ENCODE measurements around the gene GTPBP3. TPM values are rescaled to one million over a fixed set of nuclear protein-coding genes. Genes with fewer than 3 reads are reported as not detected.

Gene GTPBP3
- polyA plus RNA-seq, 1 donor = 14.2 TPM

GRCh38 chr19:17309198-17309964, 28.0 kb upstream of the GTPBP3 start, which contains the start of gene DDA1:
Gene DDA1 (plus strand): TSS chr19:17309563. CDS start chr19:17309655, 92 bp downstream.
- peak; percentile 99 for DNase-seq

DNA sequence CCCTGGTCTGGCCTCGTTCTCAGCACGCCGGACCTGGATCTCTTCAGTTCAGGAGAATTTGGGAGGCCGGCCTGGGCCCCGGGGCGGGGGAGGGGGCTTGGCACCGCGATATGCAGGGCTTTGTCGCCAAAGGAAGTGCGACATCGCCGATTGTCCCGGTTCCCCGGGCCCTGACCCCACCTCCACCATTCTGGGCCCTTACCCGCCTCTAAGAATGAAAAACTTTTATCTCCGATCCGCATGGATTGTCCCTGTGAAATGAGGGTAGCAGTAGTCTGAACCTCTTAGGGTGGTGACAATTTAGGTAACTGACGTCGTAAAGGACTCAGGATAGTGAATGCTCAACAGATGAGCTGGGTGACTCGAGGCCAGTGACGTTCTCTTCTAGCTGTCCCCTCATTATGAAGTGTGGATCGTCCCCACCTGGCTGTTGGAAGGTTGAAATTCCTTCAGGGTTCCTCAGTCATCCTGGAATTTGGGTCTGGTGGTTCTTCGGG, 27.3 kb upstream of the GTPBP3 start:
- DNase-seq = no peak

DNA sequence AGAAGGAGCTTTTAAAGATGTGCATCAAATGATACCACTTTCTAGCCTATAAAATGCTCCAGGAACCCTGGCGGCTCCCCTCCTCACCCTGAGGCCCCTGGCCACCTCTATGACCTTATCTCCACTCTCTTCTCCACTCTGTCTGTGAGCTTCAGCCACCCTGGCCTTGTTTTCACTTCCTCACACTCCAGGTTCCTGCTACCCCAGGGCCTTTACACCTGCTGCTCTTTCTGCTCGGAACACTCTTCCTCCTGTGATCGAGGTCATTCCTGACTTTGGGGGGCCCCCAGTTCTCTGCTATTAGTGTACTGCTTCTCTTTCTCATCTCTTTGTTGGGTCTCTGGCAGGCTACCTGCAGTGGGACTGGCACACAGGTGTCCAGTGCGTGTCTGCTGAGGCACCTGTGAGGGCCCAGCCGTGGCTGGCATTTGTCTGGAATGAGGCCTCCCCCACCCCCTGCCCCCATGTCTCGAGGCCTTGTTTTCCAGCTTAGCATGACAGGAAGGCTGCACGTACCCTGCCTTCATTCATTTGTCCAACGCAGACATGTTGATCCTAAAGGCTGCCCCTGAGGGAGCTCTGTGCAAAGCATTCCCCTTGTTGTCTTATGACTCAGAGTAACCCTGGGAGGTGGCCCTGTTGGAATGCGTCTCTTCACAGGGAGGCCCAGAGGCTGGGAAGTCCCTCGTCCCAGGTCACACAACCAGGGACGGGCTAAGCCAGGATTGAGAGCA, 25.7 kb upstream of the GTPBP3 start:
- no peak for DNase-seq

DNA sequence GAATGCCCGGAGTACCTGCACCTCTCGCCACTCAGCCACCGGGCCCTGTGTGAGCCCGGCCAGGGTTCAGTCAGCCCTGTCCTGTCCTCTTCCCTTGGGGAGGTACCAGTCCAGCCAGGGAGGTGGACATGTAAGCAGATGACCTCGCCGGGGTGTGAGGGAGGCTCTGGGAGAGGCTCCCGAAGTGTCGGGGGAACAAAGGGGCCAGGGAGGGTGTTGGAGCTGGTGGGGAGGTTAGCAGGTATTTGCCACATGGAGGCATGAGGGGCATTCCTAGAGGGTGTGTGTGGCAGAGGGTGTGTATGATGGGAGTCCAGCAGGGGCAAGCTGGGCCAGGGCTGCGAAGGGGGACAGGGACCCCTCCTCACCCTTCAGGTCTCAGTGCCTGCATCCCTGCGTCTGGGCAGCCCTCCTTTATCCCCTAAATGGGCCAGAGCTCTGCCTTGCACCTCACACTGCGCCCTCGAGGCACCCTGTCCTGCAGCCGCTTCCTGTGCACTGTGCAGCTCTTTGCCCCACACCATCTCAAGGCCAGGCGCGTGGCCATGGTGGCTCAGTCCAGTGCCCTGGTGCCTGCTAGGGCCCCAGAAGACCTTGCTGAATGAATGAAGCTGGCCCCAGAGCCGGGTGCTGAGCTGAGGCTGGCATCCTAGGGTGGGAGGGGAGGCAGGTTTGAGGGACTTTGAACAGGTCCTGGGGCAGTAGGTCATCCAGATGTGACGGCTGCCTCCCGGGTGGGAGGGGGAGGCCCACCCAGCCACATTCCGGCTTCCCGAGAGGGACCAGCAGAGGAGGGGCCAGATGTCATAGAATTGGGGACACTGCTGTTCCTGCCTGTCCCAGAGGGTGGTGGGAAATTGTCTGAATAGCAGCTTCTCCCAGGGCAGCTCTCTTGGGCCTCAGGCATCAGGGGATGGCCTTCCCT, 24.9 kb upstream of the GTPBP3 start:
- no peak for DNase-seq

GRCh38 chr19:17314007-17314593, 23.3 kb upstream of the GTPBP3 start:
- no peak for DNase-seq

DNA sequence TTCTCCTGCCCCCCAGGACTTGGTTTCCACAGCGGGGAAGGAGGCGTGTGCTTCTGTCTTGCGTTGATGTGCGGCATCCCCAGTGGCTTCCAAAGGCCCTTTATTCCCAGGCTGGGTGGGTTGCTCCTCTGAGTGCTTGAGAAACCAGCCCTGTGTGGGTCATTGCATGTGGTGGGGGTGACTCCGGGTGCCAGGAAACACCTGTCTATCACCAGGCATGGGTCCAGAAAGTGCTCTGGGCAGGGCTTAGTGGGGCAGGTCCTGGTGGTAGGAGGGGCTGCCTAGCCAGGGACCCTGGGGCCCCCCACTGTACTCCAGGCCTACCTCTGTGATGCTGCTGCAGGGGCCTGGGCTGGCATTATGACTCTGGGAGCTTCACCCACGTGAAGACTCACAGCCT, 18.4 kb upstream of the GTPBP3 start:
- DNase-seq = no peak

GRCh38 chr19:17319473-17320238, 17.7 kb upstream of the GTPBP3 start:
- no peak for DNase-seq

GRCh38 chr19:17320435-17320834, 16.9 kb upstream of the GTPBP3 start:
- no peak for DNase-seq

DNA sequence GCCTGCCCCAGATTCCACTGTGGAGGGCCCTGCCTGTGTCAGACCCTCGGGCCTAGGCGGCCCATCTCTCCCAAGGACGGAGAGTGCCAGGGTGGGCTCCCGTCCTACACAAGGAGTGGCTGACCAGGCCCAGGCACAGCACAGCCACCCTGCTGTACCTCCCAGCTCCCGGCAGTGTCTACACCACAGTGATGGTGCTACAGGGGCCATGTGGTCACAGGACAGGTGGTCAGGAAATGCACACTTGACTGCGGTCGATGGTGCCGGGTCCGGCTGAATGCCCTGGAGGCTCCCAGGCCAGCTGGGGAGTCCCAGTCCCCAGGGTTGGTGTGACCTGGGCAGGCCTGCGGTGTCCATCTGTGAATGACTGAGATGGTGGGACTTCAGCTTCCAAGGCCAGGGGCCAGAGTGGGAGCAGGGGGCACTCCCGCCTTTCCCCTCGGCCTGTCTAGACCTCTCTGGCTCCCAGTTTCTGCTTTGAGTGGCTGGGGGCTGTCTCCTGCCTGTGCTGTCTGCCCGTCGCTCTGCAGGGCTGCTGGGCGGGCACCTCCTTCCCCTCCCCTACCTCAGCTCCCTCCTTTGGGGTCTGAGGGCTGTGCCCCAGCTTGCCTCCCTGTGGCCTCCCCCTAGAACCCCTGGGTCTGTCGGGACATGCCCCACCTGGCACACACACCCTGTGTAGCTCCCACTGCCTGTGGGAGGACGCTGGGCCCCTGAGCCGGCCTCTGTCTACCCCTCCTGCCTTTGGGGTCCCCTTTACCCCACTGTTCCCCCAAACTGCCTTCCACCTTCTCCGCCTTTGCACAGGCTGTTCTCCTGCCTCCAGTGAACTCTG, 15.5 kb upstream of the GTPBP3 start:
- DNase-seq = no peak

DNA sequence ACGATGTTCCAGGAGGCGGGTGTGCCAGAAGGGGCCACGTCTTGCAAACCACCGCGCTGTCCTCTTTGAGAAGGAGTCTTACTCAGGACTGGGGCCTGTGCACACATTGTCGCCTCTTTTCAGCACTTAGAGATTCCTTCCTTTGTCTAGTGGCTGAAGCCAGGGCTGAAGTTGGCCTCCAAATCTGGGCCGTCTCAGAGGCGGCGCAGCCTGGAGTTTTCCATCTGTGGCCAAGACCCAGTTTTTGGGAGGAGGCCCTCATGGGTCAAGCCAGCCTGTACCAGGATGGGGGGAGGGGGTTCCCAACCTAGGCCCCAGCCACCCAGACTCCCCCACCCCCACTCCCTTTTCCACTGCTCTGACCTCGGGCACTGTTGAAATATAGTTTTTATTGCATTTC, 14.5 kb upstream of the GTPBP3 start:
- DNase-seq = no peak

- DNase-seq = no peak
These were observed 13.9 kb upstream of the GTPBP3 start for GRCh38 chr19:17323300-17323963.

DNA sequence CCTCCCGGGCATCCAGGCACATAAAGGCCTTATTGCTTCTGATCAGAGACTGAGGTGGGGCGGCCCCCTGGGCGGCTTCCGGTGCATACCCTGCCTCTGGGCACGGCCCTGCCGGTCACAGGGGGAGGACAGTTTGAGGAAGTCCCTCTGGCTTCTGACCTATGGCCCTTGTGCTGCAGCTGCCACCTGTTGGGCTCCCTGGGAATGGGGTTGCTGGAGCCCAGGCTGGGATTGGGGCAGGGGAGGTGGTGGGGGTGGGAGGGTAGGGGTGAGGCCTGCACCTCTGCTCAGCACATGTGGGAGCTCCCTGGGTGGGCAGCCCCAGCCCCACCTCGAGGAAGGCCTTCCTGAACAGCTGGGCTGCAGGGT, 13.4 kb upstream of the GTPBP3 start:
- DNase-seq = no peak

GRCh38 chr19:17324357-17325114, 12.8 kb upstream of the GTPBP3 start:
- no peak for DNase-seq

DNA sequence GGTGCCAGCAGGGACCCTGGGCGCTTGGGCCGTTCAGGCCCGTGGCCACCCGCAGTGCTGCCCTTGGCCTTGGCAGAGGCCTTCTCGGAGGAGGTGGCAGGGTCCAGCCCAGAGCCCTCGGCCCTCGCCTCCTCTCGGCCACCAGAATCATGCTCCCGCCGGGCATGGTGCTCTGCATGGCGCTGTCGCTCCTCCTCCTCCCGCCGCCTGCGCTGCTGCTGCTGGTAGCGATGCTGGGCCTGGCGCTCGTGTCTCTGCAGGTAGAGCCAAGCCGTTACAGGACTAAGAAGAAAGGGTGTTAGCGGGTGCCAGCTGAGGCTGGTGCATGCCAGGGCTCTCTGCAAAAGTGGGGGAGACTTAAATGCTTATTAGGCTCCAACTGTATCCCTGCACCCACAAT, 12.2 kb upstream of the GTPBP3 start:
- no peak for DNase-seq

DNA sequence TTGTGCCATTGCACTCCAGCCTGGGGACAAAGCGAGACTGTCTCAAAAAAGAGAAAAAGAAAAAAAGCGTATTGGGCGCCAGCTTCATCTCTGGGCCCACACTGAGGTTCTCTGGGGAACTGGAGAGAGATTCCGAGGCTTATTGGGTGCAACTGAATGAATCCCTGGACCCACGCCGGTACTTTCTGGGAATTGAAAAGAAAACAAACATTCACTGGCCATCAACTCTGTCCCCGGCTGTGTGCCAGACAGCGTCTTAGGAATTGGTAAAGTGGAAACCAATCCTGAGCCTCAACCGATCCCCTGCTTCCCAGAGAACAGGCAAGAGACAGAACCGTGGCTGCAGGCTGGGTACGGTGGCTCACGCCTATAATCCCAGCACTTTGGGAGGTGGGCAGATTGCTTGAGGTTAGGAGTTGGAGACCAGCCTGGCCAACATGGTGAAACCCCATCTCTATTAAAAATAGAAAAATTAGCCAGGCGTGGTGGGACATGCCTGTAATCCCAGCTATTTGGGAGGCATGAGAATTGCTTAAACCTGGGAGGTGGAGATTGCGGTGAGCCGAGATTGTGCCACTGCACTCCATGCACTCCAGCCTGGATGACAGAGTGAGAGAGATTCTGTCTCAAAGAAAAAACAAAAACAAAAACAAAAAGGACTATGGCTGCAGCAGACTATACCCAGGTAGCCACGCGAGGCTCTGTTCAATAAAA, 11.3 kb upstream of the GTPBP3 start:
- no peak for DNase-seq

- no peak for DNase-seq
These were observed 10.8 kb upstream of the GTPBP3 start for GRCh38 chr19:17326595-17326966.

- DNase-seq = no peak
These were observed 10.2 kb upstream of the GTPBP3 start for GRCh38 chr19:17327068-17327653.
